Astrocyte (in vitro differentiated cells and primary cell): ENCODE results near the gene TRMT2A.

Source experiments
- EZH2 ChIP-seq: IDR thresholded peaks from 2 replicates; pipeline ENCODE4 v1.6.1; 2012; ENCODE audit warnings: mild to moderate bottlenecking, low read length, inconsistent platforms; ENCODE audit not compliant: insufficient read depth
- TF ChIP-seq, protein P1 (sequence below): IDR thresholded peaks from 2 replicates; pipeline ENCODE4 v1.5.1; 2011; ENCODE audit warnings: low read depth, mild to moderate bottlenecking, inconsistent platforms, low read length, moderate library complexity; ENCODE audit not compliant: insufficient read depth

DNA sequence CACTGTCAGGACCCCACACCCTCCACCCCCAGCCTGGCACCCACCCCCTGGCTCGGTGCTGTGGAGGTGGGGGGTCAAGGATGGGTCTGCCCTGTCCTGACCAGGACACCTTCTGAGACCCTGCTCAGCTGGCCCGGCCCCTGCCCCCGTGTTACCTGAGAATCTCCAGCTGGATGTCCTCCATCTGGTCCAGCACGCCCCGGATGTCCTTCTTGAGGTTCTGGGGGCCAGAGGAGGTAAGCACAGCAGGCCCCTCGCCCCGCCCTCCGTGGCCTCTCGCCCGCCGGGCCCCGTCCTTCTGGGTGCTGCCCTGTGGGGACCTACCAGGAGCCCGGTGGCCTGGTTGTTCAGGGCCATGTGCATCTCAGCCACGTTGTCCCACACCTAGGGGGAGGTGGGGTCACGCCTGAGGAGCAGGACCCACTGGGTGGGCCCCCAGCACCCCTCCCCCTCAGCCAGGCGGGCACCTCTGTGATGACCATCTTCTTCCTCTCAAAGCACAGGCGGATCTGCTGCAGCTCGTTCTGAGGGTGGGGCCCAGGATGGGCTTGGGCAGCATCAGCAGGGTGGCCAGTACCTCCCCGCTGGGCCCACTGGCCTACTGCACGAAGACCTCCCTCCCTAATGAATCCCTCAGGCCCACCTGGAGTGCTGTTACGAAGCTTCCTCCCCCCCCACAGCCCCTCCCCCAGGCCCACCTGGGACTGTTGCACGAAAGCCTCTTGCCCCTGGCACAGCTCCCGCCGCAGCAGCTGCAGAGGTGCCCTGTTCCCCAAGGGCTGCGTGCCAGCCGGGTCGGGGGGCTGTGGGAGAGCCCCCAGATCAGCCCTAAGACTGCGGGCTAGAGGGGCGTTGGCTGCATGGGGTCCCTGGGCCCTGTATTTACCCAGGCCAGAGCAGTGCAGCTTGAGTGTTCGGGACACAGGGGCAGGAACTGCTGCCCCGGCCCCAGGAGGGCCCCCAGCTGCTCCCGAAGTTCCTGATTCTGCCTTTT, 32.5 kb upstream of the TRMT2A start:
- TF ChIP-seq, protein P1, sequence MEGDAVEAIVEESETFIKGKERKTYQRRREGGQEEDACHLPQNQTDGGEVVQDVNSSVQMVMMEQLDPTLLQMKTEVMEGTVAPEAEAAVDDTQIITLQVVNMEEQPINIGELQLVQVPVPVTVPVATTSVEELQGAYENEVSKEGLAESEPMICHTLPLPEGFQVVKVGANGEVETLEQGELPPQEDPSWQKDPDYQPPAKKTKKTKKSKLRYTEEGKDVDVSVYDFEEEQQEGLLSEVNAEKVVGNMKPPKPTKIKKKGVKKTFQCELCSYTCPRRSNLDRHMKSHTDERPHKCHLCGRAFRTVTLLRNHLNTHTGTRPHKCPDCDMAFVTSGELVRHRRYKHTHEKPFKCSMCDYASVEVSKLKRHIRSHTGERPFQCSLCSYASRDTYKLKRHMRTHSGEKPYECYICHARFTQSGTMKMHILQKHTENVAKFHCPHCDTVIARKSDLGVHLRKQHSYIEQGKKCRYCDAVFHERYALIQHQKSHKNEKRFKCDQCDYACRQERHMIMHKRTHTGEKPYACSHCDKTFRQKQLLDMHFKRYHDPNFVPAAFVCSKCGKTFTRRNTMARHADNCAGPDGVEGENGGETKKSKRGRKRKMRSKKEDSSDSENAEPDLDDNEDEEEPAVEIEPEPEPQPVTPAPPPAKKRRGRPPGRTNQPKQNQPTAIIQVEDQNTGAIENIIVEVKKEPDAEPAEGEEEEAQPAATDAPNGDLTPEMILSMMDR: no peak
- TF ChIP-seq EZH2: no peak
